Measurements from ENCODE around the gene TJP3.

TJP3 gene

DNA sequence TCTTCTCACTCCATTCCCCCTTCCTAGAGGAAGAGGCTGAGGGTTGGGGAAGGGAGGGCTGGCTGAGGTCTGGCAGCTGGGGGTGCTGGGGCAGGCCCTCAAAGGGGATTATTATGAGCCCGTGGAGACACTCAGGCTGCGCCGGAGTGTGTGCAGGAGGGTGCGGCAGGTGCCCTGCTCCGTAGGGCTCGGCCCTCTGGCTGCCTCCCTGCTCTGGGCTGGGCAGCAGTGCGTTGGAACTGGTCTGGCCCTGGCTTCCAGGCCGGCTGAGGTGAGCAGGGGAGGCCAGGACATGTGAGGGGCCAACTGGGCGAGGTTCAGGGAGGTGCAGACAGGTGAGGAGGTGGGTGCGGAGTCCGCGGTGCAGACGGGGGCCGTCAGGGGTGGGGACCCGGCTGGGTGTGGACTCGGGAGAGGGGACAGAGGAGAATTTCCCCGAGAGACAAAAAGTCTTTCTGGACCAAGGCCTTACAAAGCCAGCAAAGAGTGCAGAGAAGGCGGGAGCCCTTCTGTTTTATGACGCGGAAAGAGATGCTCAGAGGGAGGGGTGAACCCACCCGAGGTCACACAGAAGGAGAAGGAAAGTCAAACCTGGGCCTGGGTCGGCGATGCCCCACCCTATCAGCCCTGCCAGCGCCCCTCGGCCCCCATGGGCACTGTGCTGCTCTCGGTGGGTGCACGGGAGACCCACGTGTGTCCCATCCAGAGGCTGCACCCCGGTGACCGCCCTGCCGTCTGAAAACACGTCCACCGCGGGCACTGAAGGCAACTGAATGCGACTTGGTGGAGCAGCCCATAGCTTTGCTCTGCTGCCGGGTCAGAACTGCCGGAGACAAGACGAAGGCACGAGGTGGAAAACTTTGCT is 38.9 kb upstream of the TJP3 start:
- Histone ChIP-seq H3K79me2 (ENCODE audit: control insufficient read depth, low read length) (no peaks in the 10 kb centered on the region), H3F3A (ENCODE audit: control insufficient read depth, insufficient read depth) (no peaks in the 10 kb centered on the region), H3K9me3 (ENCODE audit: control insufficient read depth, insufficient read depth, low read length) (no peaks in the 10 kb centered on the region), H3K27me3 (ENCODE audit: control insufficient read depth, low read length) (peaks cover 21% of the 10 kb centered on the region), H4K20me1 (ENCODE audit: control insufficient read depth, insufficient read depth, low read depth, low read length) (peaks cover 10% of the 10 kb centered on the region; the same call in 1 of the 2 replicates), H3K27ac (ENCODE audit: low read depth, low read length) (no peak overlapping the region), H3K4me2 (ENCODE audit: low read length) (no peak overlapping the region), H3K4me3 (ENCODE audit: low read length) (no peak overlapping the region), H3K4me1 (ENCODE audit: control insufficient read depth, low read length) (peaks cover 36% of the 10 kb centered on the region), H3K9me2 (replicated peaks; ENCODE audit: control insufficient read depth, low read length) (no peaks in the 10 kb centered on the region), H3K36me3 (ENCODE audit: control insufficient read depth, low read length) (no peaks in the 10 kb centered on the region)
- TF ChIP-seq, protein P1, sequence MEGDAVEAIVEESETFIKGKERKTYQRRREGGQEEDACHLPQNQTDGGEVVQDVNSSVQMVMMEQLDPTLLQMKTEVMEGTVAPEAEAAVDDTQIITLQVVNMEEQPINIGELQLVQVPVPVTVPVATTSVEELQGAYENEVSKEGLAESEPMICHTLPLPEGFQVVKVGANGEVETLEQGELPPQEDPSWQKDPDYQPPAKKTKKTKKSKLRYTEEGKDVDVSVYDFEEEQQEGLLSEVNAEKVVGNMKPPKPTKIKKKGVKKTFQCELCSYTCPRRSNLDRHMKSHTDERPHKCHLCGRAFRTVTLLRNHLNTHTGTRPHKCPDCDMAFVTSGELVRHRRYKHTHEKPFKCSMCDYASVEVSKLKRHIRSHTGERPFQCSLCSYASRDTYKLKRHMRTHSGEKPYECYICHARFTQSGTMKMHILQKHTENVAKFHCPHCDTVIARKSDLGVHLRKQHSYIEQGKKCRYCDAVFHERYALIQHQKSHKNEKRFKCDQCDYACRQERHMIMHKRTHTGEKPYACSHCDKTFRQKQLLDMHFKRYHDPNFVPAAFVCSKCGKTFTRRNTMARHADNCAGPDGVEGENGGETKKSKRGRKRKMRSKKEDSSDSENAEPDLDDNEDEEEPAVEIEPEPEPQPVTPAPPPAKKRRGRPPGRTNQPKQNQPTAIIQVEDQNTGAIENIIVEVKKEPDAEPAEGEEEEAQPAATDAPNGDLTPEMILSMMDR (IDR thresholded peaks at IDR 0.05; ENCODE audit: low read depth, low read length, poor library complexity, severe bottlenecking) = no peak
- no peak for TF ChIP-seq EZH2phosphoT487 (IDR thresholded peaks at IDR 0.05; ENCODE audit: borderline replicate concordance, low read length)

DNA sequence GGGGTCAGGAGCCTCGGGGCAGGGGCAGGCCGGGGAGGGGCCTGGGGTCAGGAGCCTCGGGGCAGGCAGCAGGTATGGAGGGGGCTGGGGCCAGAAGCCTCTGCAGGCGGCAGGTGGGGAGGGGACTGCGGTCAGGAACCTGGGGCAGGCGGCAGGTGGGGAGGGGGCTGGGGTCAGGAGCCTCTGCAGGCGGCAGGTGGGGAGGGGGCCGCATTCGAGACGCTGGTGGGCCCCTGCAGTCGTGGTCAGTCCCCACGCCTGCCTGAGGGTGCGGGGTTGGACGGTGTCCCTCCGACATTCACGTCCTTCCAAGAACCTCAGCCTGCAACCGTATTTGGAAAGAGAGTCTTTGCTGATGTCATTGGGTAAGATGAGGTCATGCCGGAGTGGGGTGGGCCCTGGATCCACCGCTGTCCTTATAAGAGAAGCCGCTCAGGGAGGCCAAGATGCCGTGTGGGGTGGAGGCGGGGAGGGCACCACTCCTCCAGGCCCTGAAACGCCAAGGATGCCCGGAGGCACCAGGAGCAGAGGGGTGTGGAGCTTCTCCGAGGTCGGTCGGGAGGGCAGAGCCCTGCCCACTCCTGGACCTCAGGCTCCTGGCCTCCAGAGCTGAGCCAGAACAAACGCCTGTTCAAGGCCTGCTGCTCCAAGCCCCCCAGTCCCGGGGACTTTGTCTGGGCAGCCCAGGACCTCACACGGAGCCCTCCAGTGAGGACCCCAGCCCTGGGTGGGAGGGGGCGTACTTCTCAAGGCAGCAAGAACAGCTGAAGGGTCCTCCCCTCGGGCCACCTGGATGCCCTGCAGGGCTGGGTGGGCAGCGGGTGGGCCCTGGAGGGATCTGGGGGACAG is 38.0 kb upstream of the TJP3 start:
- peaks cover 21% of the 10 kb centered on the region for H3K27me3 ChIP-seq (ENCODE audit: control insufficient read depth, low read length)
- no peaks in the 10 kb centered on the region for H3K79me2 ChIP-seq (ENCODE audit: control insufficient read depth, low read length)
- TF ChIP-seq, protein P1 (IDR thresholded peaks at IDR 0.05; ENCODE audit: low read depth, low read length, poor library complexity, severe bottlenecking) = no peak
- no peak for TF ChIP-seq EZH2phosphoT487 (IDR thresholded peaks at IDR 0.05; ENCODE audit: borderline replicate concordance, low read length)
- no peak overlapping the region for H3K27ac ChIP-seq (ENCODE audit: low read depth, low read length)
- peaks cover 10% of the 10 kb centered on the region; the same call in 1 of the 2 replicates for H4K20me1 ChIP-seq (ENCODE audit: control insufficient read depth, insufficient read depth, low read depth, low read length)
- no peaks in the 10 kb centered on the region for H3K36me3 ChIP-seq (ENCODE audit: control insufficient read depth, low read length)
- H3K4me3 ChIP-seq (ENCODE audit: low read length) = no peak overlapping the region
- H3F3A ChIP-seq (ENCODE audit: control insufficient read depth, insufficient read depth) = no peaks in the 10 kb centered on the region
- no peaks in the 10 kb centered on the region for H3K9me3 ChIP-seq (ENCODE audit: control insufficient read depth, insufficient read depth, low read length)
- no peak overlapping the region for H3K4me2 ChIP-seq (ENCODE audit: low read length)
- H3K9me2 ChIP-seq (replicated peaks; ENCODE audit: control insufficient read depth, low read length) = no peaks in the 10 kb centered on the region
- peaks cover 27% of the 10 kb centered on the region for H3K4me1 ChIP-seq (ENCODE audit: control insufficient read depth, low read length)

DNA sequence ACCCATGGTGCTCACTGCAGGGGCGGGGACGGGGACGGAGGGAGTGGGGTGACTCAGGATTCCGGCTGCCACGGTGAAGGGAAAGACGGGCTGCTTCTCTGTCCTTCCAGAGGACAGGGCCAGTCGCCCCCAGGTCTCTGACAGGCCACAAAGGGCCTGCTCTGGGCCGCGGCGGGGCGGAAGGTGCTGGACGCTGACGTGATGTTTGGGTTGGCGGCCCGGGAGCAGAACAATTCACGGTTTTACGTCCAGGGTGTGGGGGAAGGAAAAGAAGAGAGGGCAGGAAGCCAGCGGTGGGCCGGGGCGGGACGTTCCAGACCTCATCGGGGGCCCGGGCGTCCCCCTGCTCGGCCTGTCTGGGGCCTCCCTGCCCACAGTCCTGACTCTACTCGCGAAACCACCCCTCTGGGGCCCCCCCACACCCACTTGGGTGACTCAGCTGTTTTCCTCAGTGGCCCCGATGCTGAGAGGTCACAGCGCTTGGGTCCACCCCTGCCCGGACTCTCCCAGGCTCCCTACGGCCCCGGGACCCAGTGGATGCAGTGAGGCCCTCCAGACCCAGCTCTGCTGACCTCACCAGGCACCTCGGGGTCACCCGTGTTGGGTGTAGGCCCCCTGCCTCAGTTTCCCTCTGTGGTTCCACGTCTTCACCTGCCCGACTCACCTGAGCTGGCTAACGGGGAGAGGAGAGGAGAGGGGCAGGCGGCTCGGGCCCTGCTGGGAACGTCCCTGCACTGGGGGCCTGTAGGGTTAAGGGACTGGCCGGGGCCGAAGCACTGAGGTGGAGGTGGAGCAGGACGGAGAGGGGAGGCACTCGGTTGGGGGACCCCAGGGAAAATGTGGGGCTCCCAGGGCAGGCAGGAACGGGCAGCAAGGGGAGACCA is 37.1 kb upstream of the TJP3 start:
- H3K4me2 ChIP-seq (ENCODE audit: low read length) = peak overlapping the region; percentile 49
- no peaks in the 10 kb centered on the region for H3K9me3 ChIP-seq (ENCODE audit: control insufficient read depth, insufficient read depth, low read length)
- no peak overlapping the region for H3K4me3 ChIP-seq (ENCODE audit: low read length)
- no peaks in the 10 kb centered on the region for H3F3A ChIP-seq (ENCODE audit: control insufficient read depth, insufficient read depth)
- TF ChIP-seq, protein P1 (IDR thresholded peaks at IDR 0.05; ENCODE audit: low read depth, low read length, poor library complexity, severe bottlenecking) = no peak
- TF ChIP-seq EZH2phosphoT487 (IDR thresholded peaks at IDR 0.05; ENCODE audit: borderline replicate concordance, low read length) = no peak
- H3K4me1 ChIP-seq (ENCODE audit: control insufficient read depth, low read length) = peaks cover 18% of the 10 kb centered on the region
- peaks cover 21% of the 10 kb centered on the region for H3K27me3 ChIP-seq (ENCODE audit: control insufficient read depth, low read length)
- no peaks in the 10 kb centered on the region for H3K9me2 ChIP-seq (replicated peaks; ENCODE audit: control insufficient read depth, low read length)
- no peak overlapping the region for H3K27ac ChIP-seq (ENCODE audit: low read depth, low read length)
- H4K20me1 ChIP-seq (ENCODE audit: control insufficient read depth, insufficient read depth, low read depth, low read length) = peaks cover 10% of the 10 kb centered on the region
- no peaks in the 10 kb centered on the region for H3K36me3 ChIP-seq (ENCODE audit: control insufficient read depth, low read length)
- no peaks in the 10 kb centered on the region for H3K79me2 ChIP-seq (ENCODE audit: control insufficient read depth, low read length)

All from DOHH2 (cell line).